Neutrophil (primary cell): ENCODE measurements around the gene PCSK2.

Source experiments
- H3K27ac ChIP-seq: fragments of 200-600 bp; sonication (generic); 2 replicates; pipeline ENCODE4 v1.5.1; 2016; ENCODE audit warnings: mild to moderate bottlenecking, moderate library complexity
- H3K27me3 ChIP-seq: fragments of 200-600 bp; sonication (generic); 2 replicates; pipeline ENCODE4 v1.6.0; 2016; ENCODE audit warnings: mild to moderate bottlenecking
- H3K36me3 ChIP-seq: fragments of 200-600 bp; sonication (generic); 2 replicates; pipeline ENCODE4 v1.5.1; 2017
- H3K4me1 ChIP-seq, 2 experiments: fragments of 200-600 bp in 1 of 2; sonication (generic) in 1 of 2; 1 replicate in 1 of 2; 2 replicates in 1 of 2; pipeline versions ENCODE4 v1.5.1 to v1.6.1; 2013 to 2016; ENCODE audit warnings: low read depth in 1 of 2, low read length in 1 of 2, mild to moderate bottlenecking in 1 of 2, moderate library complexity in 1 of 2; ENCODE audit not compliant: control insufficient read depth in 1 of 2, insufficient read depth in 1 of 2
- H3K4me3 ChIP-seq, 2 experiments: fragments of 200-600 bp in 1 of 2; sonication (generic) in 1 of 2; 1 replicate in 1 of 2; 2 replicates in 1 of 2; pipeline ENCODE4 v1.5.1; 2013 to 2016; ENCODE audit warnings: low read depth in 1 of 2, low read length in 1 of 2, mild to moderate bottlenecking in 1 of 2, moderate library complexity in 1 of 2
- H3K9me3 ChIP-seq: fragments of 200-600 bp; sonication (generic); 2 replicates; pipeline ENCODE4 v1.5.1; 2016
- TF ChIP-seq, protein P1 (sequence below): fragments of 200-600 bp; sonication (generic); IDR thresholded peaks from 2 replicates; pipeline ENCODE4 v1.5.1; 2016; ENCODE audit warnings: antibody characterized with exemption

PCSK2 gene

DNA sequence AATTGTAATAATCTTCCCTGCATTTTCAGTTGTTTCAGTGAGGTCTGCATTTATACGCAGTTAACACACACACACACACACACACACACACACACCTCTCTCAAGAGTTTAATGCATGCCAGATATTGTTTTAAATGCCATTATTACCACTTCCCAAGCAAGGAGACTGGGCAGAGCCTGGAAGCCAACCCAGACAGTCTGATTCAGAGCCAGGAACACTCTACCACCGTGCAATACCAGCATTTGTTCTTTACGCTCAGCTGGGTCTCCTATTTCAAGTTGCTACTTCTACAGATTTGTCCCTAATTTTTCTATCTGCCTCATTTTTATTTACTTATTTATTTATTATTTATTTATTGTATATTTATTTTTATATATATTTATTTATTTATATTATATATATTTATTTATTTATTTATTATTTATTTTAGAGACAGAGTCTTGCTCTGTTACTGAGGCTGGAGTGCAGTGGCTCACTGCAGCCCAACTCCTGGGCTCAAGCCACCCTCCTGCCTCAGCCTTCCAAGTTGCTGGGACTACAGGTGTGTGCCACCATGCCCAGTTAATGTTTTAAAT lies 68.4 kb downstream of the PCSK2 start:
- TF ChIP-seq, protein P1, sequence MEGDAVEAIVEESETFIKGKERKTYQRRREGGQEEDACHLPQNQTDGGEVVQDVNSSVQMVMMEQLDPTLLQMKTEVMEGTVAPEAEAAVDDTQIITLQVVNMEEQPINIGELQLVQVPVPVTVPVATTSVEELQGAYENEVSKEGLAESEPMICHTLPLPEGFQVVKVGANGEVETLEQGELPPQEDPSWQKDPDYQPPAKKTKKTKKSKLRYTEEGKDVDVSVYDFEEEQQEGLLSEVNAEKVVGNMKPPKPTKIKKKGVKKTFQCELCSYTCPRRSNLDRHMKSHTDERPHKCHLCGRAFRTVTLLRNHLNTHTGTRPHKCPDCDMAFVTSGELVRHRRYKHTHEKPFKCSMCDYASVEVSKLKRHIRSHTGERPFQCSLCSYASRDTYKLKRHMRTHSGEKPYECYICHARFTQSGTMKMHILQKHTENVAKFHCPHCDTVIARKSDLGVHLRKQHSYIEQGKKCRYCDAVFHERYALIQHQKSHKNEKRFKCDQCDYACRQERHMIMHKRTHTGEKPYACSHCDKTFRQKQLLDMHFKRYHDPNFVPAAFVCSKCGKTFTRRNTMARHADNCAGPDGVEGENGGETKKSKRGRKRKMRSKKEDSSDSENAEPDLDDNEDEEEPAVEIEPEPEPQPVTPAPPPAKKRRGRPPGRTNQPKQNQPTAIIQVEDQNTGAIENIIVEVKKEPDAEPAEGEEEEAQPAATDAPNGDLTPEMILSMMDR = no peak
- H3K27ac ChIP-seq = no peak overlapping the region
- no peaks in the 10 kb centered on the region for H3K4me1 ChIP-seq
- H3K36me3 ChIP-seq = no peaks in the 10 kb centered on the region
- H3K4me3 ChIP-seq = no peak overlapping the region
- H3K9me3 ChIP-seq = no peaks in the 10 kb centered on the region
- H3K27me3 ChIP-seq = no peaks in the 10 kb centered on the region

GRCh38 chr20:17295991-17296390 lies 69.2 kb downstream of the PCSK2 start:
- TF ChIP-seq, protein P1 = no peak
- Histone ChIP-seq H3K27me3 (no peaks in the 10 kb centered on the region), H3K9me3 (no peaks in the 10 kb centered on the region), H3K36me3 (no peaks in the 10 kb centered on the region), H3K4me1 (no peaks in the 10 kb centered on the region), H3K27ac (no peak overlapping the region), H3K4me3 (no peak overlapping the region)

DNA sequence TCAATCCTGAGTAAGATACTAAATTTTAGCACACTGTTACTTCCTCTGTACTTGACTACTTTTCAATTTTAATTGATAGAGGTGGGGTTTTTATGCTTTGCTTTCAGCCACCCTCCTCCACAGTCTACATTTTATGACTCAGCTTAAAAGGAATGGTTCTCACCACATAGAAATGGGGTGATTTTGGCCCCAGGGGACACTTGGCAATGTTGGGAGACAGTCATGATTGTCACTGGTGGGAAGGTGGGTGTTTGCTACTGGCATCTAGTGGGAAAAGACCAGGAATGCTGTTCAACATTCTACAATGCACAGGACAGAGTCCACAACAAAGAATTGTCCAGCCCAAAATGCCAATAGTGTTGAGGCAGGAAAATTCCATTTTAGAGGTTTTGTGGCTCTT lies 71.3 kb downstream of the PCSK2 start:
- Histone ChIP-seq H3K4me1 (no peaks in the 10 kb centered on the region), H3K36me3 (no peaks in the 10 kb centered on the region), H3K27me3 (no peaks in the 10 kb centered on the region), H3K27ac (no peak overlapping the region), H3K4me3 (no peak overlapping the region), H3K9me3 (no peaks in the 10 kb centered on the region)
- TF ChIP-seq, protein P1 = no peak

GRCh38 chr20:17298751-17299150 lies 71.9 kb downstream of the PCSK2 start:
- no peak overlapping the region for H3K27ac ChIP-seq
- H3K4me1 ChIP-seq = no peaks in the 10 kb centered on the region
- no peaks in the 10 kb centered on the region for H3K27me3 ChIP-seq
- H3K36me3 ChIP-seq = no peaks in the 10 kb centered on the region
- H3K4me3 ChIP-seq = no peak overlapping the region
- TF ChIP-seq, protein P1 = no peak
- no peaks in the 10 kb centered on the region for H3K9me3 ChIP-seq

- TF ChIP-seq, protein P1 = no peak
- Histone ChIP-seq H3K4me3 (no peak overlapping the region), H3K27ac (no peak overlapping the region), H3K9me3 (no peaks in the 10 kb centered on the region), H3K4me1 (no peaks in the 10 kb centered on the region), H3K36me3 (no peaks in the 10 kb centered on the region), H3K27me3 (no peaks in the 10 kb centered on the region)
Observed at GRCh38 chr20:17300113-17300512, 73.3 kb downstream of the PCSK2 start.

DNA sequence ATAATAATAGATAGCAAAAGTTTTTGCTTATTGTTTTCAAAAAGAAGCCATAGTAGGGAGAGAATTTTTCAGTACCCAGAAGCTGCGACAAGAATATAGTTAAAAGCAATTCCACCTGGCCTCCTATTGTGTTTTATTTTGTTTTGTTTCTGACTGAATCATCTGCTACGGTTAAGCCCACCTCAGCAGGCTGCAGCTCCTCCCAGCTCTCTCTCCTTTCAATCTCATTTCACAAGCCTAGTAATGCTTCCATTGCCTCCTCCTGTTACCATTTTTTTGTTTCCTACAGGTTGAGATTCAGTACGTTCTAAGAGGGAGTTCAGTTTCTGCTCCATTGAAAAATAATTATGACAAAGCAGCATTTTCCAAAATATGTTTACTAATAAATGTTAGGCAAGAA lies 77.9 kb downstream of the PCSK2 start:
- TF ChIP-seq, protein P1 = no peak
- Histone ChIP-seq H3K27ac (no peak overlapping the region), H3K9me3 (no peaks in the 10 kb centered on the region), H3K27me3 (no peaks in the 10 kb centered on the region), H3K4me1 (no peaks in the 10 kb centered on the region), H3K36me3 (no peaks in the 10 kb centered on the region), H3K4me3 (no peak overlapping the region)
